GM06990 (cell line): ENCODE data around the gene LHFPL2.

Experiments
- DNase-seq: peaks from one replicate; pipeline ENCODE4 v3.0.0-alpha.2; 2011; ENCODE audit not compliant: insufficient read length; ENCODE audit errors: extremely low read depth
- H3K27me3 ChIP-seq: replicated peaks from 2 replicates; pipeline ENCODE4 v1.6.0; 2011; ENCODE audit warnings: low read length; ENCODE audit not compliant: control insufficient read depth, insufficient read depth
- H3K36me3 ChIP-seq: 2 replicates; pipeline ENCODE4 v1.5.1; 2011; ENCODE audit warnings: low read length; ENCODE audit not compliant: control insufficient read depth, insufficient read depth
- H3K4me3 ChIP-seq: replicated peaks from 2 replicates; pipeline ENCODE4 v1.5.1; 2011; ENCODE audit warnings: low read depth, mild to moderate bottlenecking, control low read depth, low read length
- TF ChIP-seq, protein P1 (sequence below): IDR thresholded peaks from 2 replicates; pipeline ENCODE4 v1.5.1; 2011; ENCODE audit warnings: low read length, control low read depth, mild to moderate bottlenecking, inconsistent platforms; ENCODE audit not compliant: insufficient read depth, poor library complexity, severe bottlenecking

LHFPL2 gene

DNA sequence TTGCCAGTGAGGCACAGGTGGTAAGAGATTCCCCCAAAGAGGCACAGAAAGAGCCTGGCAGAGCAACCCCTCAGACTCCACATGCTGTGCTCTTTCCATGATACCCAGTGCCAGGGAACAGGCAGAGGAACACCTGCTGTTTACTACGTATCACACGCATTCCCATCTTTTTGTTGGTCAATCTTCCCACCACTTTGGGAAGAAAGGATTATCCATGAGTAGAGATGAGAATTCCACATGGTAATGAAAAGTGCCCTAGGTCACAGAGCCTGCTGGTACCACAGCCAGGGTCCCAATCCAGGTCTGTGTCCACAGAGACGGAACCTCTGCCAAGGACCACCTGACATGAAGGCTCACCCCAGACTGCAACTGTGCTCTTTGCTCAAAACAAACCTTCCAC is 86.6 kb downstream of the LHFPL2 start:
- no peak overlapping the region for H3K4me3 ChIP-seq

DNA sequence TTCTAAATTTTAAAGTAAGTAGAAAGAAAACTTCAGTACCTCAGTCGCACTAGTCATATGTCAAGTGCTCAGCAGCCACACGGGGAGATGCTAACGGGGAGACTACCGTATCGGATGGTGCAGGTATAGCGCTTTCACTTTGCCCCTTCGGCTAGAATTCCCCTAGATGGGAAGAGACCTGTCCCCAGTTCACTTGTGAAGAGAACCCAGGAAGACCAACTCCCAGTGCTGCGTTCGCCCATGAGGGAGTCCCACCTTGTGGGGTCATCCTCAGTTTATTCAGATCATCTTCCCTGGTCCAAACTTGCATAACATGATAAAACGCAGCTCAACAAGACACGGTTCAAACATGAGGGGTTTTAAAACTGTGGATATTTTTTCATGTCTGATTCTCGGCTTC is 87.3 kb downstream of the LHFPL2 start:
- no peaks in the 10 kb centered on the region; the same call in 1 of the 2 replicates for H3K36me3 ChIP-seq
- H3K4me3 ChIP-seq: no peak overlapping the region
- H3K27me3 ChIP-seq: no peaks in the 10 kb centered on the region
- no peak for DNase-seq
- TF ChIP-seq, protein P1, sequence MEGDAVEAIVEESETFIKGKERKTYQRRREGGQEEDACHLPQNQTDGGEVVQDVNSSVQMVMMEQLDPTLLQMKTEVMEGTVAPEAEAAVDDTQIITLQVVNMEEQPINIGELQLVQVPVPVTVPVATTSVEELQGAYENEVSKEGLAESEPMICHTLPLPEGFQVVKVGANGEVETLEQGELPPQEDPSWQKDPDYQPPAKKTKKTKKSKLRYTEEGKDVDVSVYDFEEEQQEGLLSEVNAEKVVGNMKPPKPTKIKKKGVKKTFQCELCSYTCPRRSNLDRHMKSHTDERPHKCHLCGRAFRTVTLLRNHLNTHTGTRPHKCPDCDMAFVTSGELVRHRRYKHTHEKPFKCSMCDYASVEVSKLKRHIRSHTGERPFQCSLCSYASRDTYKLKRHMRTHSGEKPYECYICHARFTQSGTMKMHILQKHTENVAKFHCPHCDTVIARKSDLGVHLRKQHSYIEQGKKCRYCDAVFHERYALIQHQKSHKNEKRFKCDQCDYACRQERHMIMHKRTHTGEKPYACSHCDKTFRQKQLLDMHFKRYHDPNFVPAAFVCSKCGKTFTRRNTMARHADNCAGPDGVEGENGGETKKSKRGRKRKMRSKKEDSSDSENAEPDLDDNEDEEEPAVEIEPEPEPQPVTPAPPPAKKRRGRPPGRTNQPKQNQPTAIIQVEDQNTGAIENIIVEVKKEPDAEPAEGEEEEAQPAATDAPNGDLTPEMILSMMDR: no peak

More for the DNA sequence above, 86.6 kb downstream of the LHFPL2 start:
- H3K27me3 ChIP-seq: no peaks in the 10 kb centered on the region
- no peak for DNase-seq
- TF ChIP-seq, protein P1: no peak
- no peaks in the 10 kb centered on the region; the same call in 1 of the 2 replicates for H3K36me3 ChIP-seq

DNA sequence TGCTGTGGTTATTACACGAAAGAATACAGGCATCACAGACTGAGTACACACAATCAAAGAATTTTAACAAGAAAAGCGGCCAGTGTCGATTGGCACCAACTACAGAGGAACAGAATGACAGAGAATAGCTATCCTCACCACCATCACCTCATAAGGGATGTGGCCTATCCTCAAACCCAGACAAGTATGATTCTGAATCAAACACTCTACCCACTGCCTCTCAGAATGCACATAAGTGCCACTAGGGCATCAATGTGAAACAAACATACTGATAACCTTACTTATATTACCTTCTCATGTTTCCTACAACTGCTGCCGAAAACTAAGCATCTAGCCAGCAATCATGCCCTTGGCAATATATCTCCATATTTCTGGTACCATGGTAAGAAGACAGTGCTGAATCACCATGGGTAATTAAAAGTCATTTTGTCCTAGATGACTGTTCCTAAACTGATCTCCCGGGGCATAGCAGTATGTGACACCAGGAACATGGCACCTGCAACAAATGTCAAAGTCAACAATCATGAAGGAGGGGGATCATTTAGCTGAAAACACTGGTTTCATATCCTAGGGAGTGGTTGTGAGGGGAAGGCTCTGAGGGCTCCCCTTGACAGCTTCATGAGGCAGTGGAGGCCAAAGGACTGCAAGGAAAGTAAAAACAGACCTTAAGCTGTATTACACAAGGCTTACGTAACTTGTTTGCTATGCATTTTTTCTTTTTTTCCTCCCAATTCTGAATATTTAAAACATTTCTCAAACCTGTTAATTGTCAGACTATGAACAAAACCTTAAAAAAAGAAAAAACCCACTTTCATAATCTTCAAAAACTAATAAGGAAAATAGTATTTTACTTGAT is 88.3 kb downstream of the LHFPL2 start:
- Histone ChIP-seq H3K27me3 (no peaks in the 10 kb centered on the region), H3K36me3 (no peaks in the 10 kb centered on the region; the same call in none of the 2 replicates), H3K4me3 (no peak overlapping the region)
- TF ChIP-seq, protein P1: no peak
- no peak for DNase-seq

DNA sequence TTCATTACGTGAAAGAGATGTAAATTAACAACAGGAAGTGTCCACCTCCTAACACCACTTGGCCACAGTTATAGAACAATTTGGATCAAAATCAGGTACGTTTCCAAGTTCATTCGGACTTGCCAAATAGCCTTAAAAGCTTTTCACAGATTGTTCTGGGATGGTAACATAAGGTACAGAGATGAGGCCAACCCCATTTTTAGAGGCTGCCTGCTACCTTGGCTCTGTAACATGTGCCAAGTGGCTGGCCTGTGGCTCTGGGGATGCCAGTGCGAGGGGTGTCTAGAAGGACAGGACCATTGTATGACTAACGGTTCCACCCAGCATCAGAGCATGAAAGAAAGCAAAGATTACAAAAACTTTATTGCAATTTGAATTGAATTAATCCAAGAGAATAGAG is 91.0 kb downstream of the LHFPL2 start:
- H3K27me3 ChIP-seq: no peaks in the 10 kb centered on the region
- DNase-seq: no peak

DNA sequence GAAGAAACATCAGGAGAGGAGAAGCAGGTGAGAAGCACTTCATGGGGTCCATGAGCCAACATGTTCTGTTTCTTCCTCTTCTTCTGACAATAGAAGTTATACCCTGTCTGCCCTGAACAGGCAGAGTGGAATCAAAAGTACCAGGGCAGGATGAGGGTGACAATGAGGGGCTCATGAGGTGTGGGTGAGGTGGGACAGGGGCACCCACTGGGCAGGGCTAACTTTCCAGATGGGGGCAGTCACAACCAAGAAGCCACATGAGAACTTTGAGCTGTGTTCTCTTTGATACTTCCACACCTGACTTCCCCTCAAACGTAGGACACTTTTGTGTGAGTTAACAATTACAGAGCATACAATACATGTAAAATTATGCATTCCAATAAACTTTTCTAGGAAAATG is 92.7 kb downstream of the LHFPL2 start:
- Histone ChIP-seq H3K4me3 (no peak overlapping the region), H3K36me3 (no peaks in the 10 kb centered on the region; the same call in none of the 2 replicates), H3K27me3 (no peaks in the 10 kb centered on the region)
- no peak for DNase-seq
- TF ChIP-seq, protein P1: no peak

More for the DNA sequence above, 91.0 kb downstream of the LHFPL2 start:
- H3K4me3 ChIP-seq: no peak overlapping the region
- H3K36me3 ChIP-seq: no peaks in the 10 kb centered on the region; the same call in none of the 2 replicates
- TF ChIP-seq, protein P1: no peak

DNA sequence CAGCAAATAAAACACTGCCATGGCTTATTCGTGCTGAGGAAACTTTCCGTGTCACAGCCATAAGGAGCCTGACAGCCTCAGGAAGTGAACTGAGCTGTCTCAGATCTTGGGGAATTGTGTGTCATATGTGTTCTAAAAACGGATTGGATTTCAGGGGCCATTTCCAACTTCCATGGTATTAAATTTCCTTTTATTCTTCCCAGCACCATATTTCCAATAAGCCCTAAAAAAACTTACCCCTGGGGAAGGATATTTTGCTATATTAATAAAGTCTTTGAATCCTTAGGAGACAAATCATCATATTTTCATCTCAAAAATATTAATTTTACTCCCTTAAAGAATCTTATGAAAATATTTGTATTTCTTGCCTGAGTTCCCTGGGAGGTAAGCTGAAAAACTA is 93.9 kb downstream of the LHFPL2 start:
- Histone ChIP-seq H3K4me3 (no peak overlapping the region), H3K36me3 (no peaks in the 10 kb centered on the region; the same call in none of the 2 replicates), H3K27me3 (no peaks in the 10 kb centered on the region)
- TF ChIP-seq, protein P1: no peak
- DNase-seq: no peak
